K562 (cell line): Measurements from ENCODE around the gene TACC3. TPM values are rescaled to one million over a fixed set of nuclear protein-coding genes. Genes with fewer than 3 reads are reported as not detected.
A peak's percentile ranks its signal among the peaks of the same experiment; 100 is the strongest.

Source experiments
- BRCA1 ChIP-seq, 2 experiments: fragments of 450-650 bp in 1 of 2; sonication (generic) in 1 of 2; formaldehyde crosslinking in 1 of 2; IDR thresholded peaks; 2 replicates each; pipeline versions ENCODE4 v1.5.0 to v1.6.1; 2017 to 2020; ENCODE audit warnings: mild to moderate bottlenecking in 1 of 2, missing genetic modification reagents in 1 of 2
- BRF1 ChIP-seq: IDR thresholded peaks from 3 replicates; pipeline ENCODE4 v1.6.1; 2011; ENCODE audit warnings: borderline replicate concordance, mild to moderate bottlenecking; ENCODE audit not compliant: insufficient read length; ENCODE audit errors: extremely low read depth
- CBX2 ChIP-seq: fragments of 200-600 bp; sonication (generic); IDR thresholded peaks from one replicate; pipeline ENCODE4 v1.6.1; 2012; ENCODE audit warnings: mild to moderate bottlenecking, low read length, inconsistent platforms; ENCODE audit not compliant: insufficient read depth, poor library complexity, severe bottlenecking
- CTBP1 ChIP-seq: fragments of 450-650 bp; IDR thresholded peaks from 2 replicates; pipeline ENCODE4 v1.6.1; 2016; ENCODE audit warnings: borderline replicate concordance
- ELF4 ChIP-seq: fragments of 450-650 bp; formaldehyde crosslinking; IDR thresholded peaks from 2 replicates; pipeline ENCODE4 v1.4.0; 2022; ENCODE audit warnings: missing genetic modification characterization
- GABPB1 ChIP-seq: sonication (generic); formaldehyde crosslinking; IDR thresholded peaks from 2 replicates; pipeline ENCODE4 v1.8.0; 2022; ENCODE audit warnings: mild to moderate bottlenecking, missing genetic modification reagents
- HNRNPK ChIP-seq: fragments of 200-400 bp; formaldehyde crosslinking; IDR thresholded peaks from one replicate; pipeline ENCODE4 v1.6.1; 2018; ENCODE audit warnings: mild to moderate bottlenecking, low read depth, low read length; ENCODE audit not compliant: poor library complexity, severe bottlenecking
- KDM1A ChIP-seq, 2 experiments: fragments of 450-650 bp; IDR thresholded peaks; 2 replicates each; pipeline ENCODE4 v1.6.1; 2016; ENCODE audit warnings: mild to moderate bottlenecking in 2 of 2
- KDM4B ChIP-seq, 2 experiments: fragments of 450-650 bp in 1 of 2; sonication (generic) in 1 of 2; IDR thresholded peaks; 2 replicates each; pipeline ENCODE4 v1.6.1; 2016 to 2017; ENCODE audit warnings: borderline replicate concordance in 2 of 2, antibody characterized with exemption in 1 of 2, low read depth in 1 of 2, mild to moderate bottlenecking in 1 of 2
- MCM3 ChIP-seq: fragments of 450-650 bp; IDR thresholded peaks from 2 replicates; pipeline ENCODE4 v1.6.1; 2016
- MECOM ChIP-seq: fragments of 250-450 bp; sonication (Bioruptor Pico); IDR thresholded peaks from 2 replicates; pipeline ENCODE4 v1.8.0; 2022; ENCODE audit warnings: inconsistent platforms
- NBN ChIP-seq: fragments of 450-650 bp; IDR thresholded peaks from 2 replicates; pipeline ENCODE4 v1.6.1; 2016; ENCODE audit warnings: low read depth, mild to moderate bottlenecking
- RBBP5 ChIP-seq: fragments of 200-600 bp; sonication (generic); IDR thresholded peaks from 2 replicates; pipeline ENCODE4 v1.6.1; 2012; ENCODE audit warnings: borderline replicate concordance, mild to moderate bottlenecking, low read length, control low read depth, inconsistent platforms; ENCODE audit not compliant: insufficient read depth, poor library complexity, severe bottlenecking
- TAF9B ChIP-seq: fragments of 450-650 bp; IDR thresholded peaks from 2 replicates; pipeline ENCODE4 v1.6.1; 2018; ENCODE audit warnings: mild to moderate bottlenecking; ENCODE audit not compliant: partially characterized antibody
- TBP ChIP-seq: optimal IDR thresholded peaks from 2 replicates; pipeline ENCODE3; 2011; ENCODE audit warnings: low read depth, low read length, improper control_type of control experiment
- TCF7 ChIP-seq: sonication (generic); IDR thresholded peaks from 2 replicates; pipeline ENCODE4 v1.6.1; 2016; ENCODE audit warnings: antibody characterized with exemption, borderline replicate concordance
- ZBTB1 ChIP-seq: sonication (generic); formaldehyde crosslinking; IDR thresholded peaks from 2 replicates; pipeline ENCODE4 v1.8.1; 2023; ENCODE audit warnings: missing genetic modification reagents, low read depth, mild to moderate bottlenecking, borderline replicate concordance
- ZNF3 ChIP-seq: fragments of 250-450 bp; sonication (Bioruptor Pico); IDR thresholded peaks from 2 replicates; pipeline ENCODE4 v1.5.0; 2021; ENCODE audit warnings: mild to moderate bottlenecking, moderate library complexity
- polyA plus RNA-seq, 8 experiments: library from polyadenylated mRNA; depleted of rRNA in 4 of 8; stranded (reverse) in 5 of 8; unstranded in 3 of 8; fragments of >200 nt; fragmentation: Nextera tagmentation in 2 of 8; fragmentation: Illumina TruSeq in 1 of 8; extraction: Ambion mirVana in 2 of 8; extraction: Trizol in 1 of 8; gene quantifications; 2 replicates each; pipeline versions ENCODE4 v1.2.1 to v1.2.3, GENCODE V29; 2011 to 2014; ENCODE audit warnings: inconsistent platforms in 1 of 8, missing spikeins in 1 of 8
- total RNA-seq, 7 experiments: library from RNA; depleted of rRNA in 6 of 7; stranded (reverse); fragments of >200 nt in 6 of 7; fragmentation: Illumina TruSeq in 2 of 7; extraction: Trizol in 2 of 7; gene quantifications; 2 replicates each; pipeline versions ENCODE4 v1.2.1 to v1.2.3, GENCODE V29; 2011 to 2021; ENCODE audit warnings: low replicate concordance in 1 of 7
- TF ChIP-seq, protein P1 (sequence below): fragments of 250-450 bp; sonication (Bioruptor Pico); IDR thresholded peaks from 2 replicates; pipeline ENCODE4 v1.5.0; 2021
- TF ChIP-seq, protein P2 (sequence below): fragments of 250-450 bp; sonication (Bioruptor Pico); IDR thresholded peaks from 2 replicates; pipeline ENCODE4 v1.8.0; 2021; ENCODE audit warnings: borderline replicate concordance, mild to moderate bottlenecking, moderate library complexity; ENCODE audit not compliant: poor library complexity, severe bottlenecking
- TF ChIP-seq, protein P3 (sequence below): fragments of 250-450 bp; sonication (Bioruptor Pico); IDR thresholded peaks from 2 replicates; pipeline ENCODE4 v1.9.0; 2021; ENCODE audit warnings: mild to moderate bottlenecking
- TF ChIP-seq, protein P4 (sequence below), 2 experiments: IDR thresholded peaks; 2 replicates each; pipeline ENCODE4 v1.6.1; 2012; ENCODE audit warnings: improper control_type of control experiment in 2 of 2, low read depth in 2 of 2, low read length in 2 of 2, borderline replicate concordance in 1 of 2
- TF ChIP-seq, protein P5 (sequence below): fragments of 450-650 bp; IDR thresholded peaks from 2 replicates; pipeline ENCODE4 v1.6.1; 2016; ENCODE audit warnings: missing biosample characterization, missing genetic modification characterization

Gene TACC3
- total and polyA plus RNA-seq, 9 of the 15 experiments (the other 6 are each of a cell fraction or from before 2014, with no cell fraction given): 1.9 to 122 (median 55.6) TPM

DNA sequence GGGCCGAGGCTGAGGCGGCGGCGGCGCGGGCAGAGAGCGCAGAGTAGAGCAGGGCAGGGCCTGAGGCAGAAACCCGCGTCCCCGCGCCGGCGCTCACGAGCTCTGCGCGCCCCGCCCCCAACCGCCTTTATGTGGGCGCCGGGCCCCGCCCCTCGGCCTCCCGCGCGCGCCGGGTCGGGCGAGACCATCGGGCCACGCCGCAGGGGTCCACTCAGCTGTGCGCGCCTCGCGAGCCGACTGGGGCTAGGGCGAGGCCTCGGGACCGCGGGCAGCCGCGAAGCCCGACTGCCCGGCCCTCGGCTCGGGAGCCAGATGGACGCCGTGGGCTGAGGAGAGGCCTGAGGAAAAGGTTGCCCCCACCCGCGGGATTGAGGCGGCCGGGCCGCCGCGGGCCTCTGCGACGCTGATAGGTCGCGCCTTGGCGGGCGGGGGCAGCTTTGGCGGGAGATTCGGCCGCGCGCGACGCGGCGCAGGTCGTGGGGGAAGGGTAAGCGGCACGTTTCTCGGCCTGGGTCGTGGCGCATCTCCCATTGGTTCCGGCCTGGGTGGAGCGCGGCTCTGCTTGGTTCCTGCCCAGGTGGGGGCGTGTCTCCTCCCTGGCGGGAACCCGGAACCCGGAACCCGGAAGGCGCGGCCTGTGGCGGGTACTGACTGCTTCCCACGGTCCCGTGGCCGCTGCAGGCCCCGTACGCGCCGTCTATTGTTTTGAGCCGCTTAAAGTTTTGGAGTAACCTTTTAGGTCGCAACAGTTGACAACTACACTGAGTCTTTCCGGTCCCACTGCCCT lies 8.9 kb upstream of the TACC3 start, which contains the start of gene SLBP (continued):
- TF ChIP-seq, protein P1, sequence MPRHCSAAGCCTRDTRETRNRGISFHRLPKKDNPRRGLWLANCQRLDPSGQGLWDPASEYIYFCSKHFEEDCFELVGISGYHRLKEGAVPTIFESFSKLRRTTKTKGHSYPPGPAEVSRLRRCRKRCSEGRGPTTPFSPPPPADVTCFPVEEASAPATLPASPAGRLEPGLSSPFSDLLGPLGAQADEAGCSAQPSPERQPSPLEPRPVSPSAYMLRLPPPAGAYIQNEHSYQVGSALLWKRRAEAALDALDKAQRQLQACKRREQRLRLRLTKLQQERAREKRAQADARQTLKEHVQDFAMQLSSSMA (CRISPR knock-in tag): no peak
- TF ChIP-seq MCM3 (no peak), HNRNPK (no peak), ZBTB1 (peak; percentile 95; the same call in 1 of the 2 replicates), ELF4 (peak; percentile 97), CTBP1 (peak; percentile 96), MECOM (CRISPR knock-in tag) (no peak), TAF9B (peak; percentile 68), KDM1A (IDR thresholded peaks at IDR 0.05) (no peak), ZNF3 (CRISPR knock-in tag) (no peak), KDM4B (IDR thresholded peaks at IDR 0.05; ENCODE audit: borderline replicate concordance in 2 of 2, low read depth in 1 of 2) (peak in 1 of 2 experiments; percentile 68; a peak in 1 of 4 replicates), BRF1 (no peak), TCF7 (no peak), RBBP5 (no peak), CBX2 (no peak), BRCA1 (IDR thresholded peaks at IDR 0.05) (no peak), BRCA1 (CRISPR knock-in tag; IDR thresholded peaks at IDR 0.05) (no peak), GABPB1 (CRISPR knock-in tag) (peak; percentile 88), NBN (peak; percentile 64; the same call in 1 of the 2 replicates), TBP (peak; percentile 97)
- TF ChIP-seq, protein P2, sequence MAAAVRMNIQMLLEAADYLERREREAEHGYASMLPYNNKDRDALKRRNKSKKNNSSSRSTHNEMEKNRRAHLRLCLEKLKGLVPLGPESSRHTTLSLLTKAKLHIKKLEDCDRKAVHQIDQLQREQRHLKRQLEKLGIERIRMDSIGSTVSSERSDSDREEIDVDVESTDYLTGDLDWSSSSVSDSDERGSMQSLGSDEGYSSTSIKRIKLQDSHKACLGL (CRISPR knock-in tag): no peak
- TF ChIP-seq, protein P3, sequence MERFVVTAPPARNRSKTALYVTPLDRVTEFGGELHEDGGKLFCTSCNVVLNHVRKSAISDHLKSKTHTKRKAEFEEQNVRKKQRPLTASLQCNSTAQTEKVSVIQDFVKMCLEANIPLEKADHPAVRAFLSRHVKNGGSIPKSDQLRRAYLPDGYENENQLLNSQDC (CRISPR knock-in tag): no peak
- TF ChIP-seq, protein P4, sequence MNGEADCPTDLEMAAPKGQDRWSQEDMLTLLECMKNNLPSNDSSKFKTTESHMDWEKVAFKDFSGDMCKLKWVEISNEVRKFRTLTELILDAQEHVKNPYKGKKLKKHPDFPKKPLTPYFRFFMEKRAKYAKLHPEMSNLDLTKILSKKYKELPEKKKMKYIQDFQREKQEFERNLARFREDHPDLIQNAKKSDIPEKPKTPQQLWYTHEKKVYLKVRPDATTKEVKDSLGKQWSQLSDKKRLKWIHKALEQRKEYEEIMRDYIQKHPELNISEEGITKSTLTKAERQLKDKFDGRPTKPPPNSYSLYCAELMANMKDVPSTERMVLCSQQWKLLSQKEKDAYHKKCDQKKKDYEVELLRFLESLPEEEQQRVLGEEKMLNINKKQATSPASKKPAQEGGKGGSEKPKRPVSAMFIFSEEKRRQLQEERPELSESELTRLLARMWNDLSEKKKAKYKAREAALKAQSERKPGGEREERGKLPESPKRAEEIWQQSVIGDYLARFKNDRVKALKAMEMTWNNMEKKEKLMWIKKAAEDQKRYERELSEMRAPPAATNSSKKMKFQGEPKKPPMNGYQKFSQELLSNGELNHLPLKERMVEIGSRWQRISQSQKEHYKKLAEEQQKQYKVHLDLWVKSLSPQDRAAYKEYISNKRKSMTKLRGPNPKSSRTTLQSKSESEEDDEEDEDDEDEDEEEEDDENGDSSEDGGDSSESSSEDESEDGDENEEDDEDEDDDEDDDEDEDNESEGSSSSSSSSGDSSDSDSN (IDR thresholded peaks at IDR 0.05; ENCODE audit: borderline replicate concordance in 1 of 2, low read depth in 2 of 2, low read length in 2 of 2): no peak
- TF ChIP-seq, protein P5, sequence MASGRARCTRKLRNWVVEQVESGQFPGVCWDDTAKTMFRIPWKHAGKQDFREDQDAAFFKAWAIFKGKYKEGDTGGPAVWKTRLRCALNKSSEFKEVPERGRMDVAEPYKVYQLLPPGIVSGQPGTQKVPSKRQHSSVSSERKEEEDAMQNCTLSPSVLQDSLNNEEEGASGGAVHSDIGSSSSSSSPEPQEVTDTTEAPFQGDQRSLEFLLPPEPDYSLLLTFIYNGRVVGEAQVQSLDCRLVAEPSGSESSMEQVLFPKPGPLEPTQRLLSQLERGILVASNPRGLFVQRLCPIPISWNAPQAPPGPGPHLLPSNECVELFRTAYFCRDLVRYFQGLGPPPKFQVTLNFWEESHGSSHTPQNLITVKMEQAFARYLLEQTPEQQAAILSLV (tag): no peak
